Keratinocyte (primary cell): ENCODE measurements around the gene RAI2. TPM values are rescaled to one million over a fixed set of nuclear protein-coding genes. Genes with fewer than 3 reads are reported as not detected.

ENCODE experiments used
- DNase-seq: peaks from one replicate; pipeline ENCODE4 v3.0.0-alpha.2; 2011; ENCODE audit warnings: low read depth, missing footprints, low spot score
- FAIRE-seq: peaks from 2 replicates; lab custom pipeline; 2011; peaks lifted over from hg19 to GRCh38; lab: Jason Lieb, UNC
- H2AFZ ChIP-seq: 2 replicates; pipeline ENCODE4 v1.6.0; 2012; ENCODE audit warnings: low read length, control low read depth, inconsistent platforms; ENCODE audit not compliant: control insufficient read depth
- H3K27ac ChIP-seq: 2 replicates; pipeline ENCODE4 v1.5.1; 2011; ENCODE audit warnings: low read length; ENCODE audit not compliant: control insufficient read depth, insufficient read depth
- H3K27me3 ChIP-seq: 3 replicates; pipeline ENCODE4 v1.6.0; 2011; ENCODE audit warnings: low read length; ENCODE audit not compliant: control insufficient read depth, insufficient read depth; ENCODE audit errors: extremely low read depth
- H3K36me3 ChIP-seq, 2 experiments: 2 replicates in 1 of 2; 3 replicates in 1 of 2; pipeline ENCODE4 v1.5.1; 2011; ENCODE audit warnings: low read length in 2 of 2, mild to moderate bottlenecking in 1 of 2; ENCODE audit not compliant: control insufficient read depth in 2 of 2, insufficient read depth in 2 of 2; ENCODE audit errors: extremely low read depth in 1 of 2
- H3K4me1 ChIP-seq: 3 replicates; pipeline ENCODE4 v1.5.1; 2011; ENCODE audit warnings: low read length; ENCODE audit not compliant: control insufficient read depth, insufficient read depth; ENCODE audit errors: extremely low read depth
- H3K4me2 ChIP-seq: 3 replicates; pipeline ENCODE4 v1.6.0; 2011; ENCODE audit warnings: low read depth, low read length; ENCODE audit not compliant: control insufficient read depth, insufficient read depth; ENCODE audit errors: extremely low read depth
- H3K4me3 ChIP-seq, 3 experiments: fragments of 200-600 bp in 1 of 3; sonication (generic) in 1 of 3; 2 replicates in 2 of 3; 3 replicates in 1 of 3; pipeline ENCODE4 v1.5.1; 2011 to 2016; ENCODE audit warnings: low read length in 3 of 3, mild to moderate bottlenecking in 3 of 3, control low read depth in 2 of 3, inconsistent platforms in 1 of 3, low read depth in 1 of 3, mixed read lengths in 1 of 3, mixed run types in 1 of 3, moderate library complexity in 1 of 3; ENCODE audit not compliant: control insufficient read depth in 2 of 3, insufficient read depth in 2 of 3; ENCODE audit errors: extremely low read depth in 1 of 3
- H3K79me2 ChIP-seq: 2 replicates; pipeline ENCODE4 v1.6.0; 2012; ENCODE audit warnings: low read length; ENCODE audit not compliant: control insufficient read depth, insufficient read depth
- H3K9ac ChIP-seq: 3 replicates; pipeline ENCODE4 v1.6.0; 2011; ENCODE audit warnings: low read length; ENCODE audit not compliant: control insufficient read depth, insufficient read depth; ENCODE audit errors: extremely low read depth
- H3K9me1 ChIP-seq: 3 replicates; pipeline ENCODE4 v1.6.0; 2011; ENCODE audit warnings: low read length; ENCODE audit not compliant: control insufficient read depth, insufficient read depth; ENCODE audit errors: extremely low read depth
- H3K9me3 ChIP-seq: 2 replicates; pipeline ENCODE4 v1.5.1; 2012; ENCODE audit warnings: low read depth, low read length; ENCODE audit not compliant: control insufficient read depth
- H4K20me1 ChIP-seq: 3 replicates; pipeline ENCODE4 v1.6.0; 2011; ENCODE audit warnings: low read length; ENCODE audit not compliant: control insufficient read depth, insufficient read depth; ENCODE audit errors: extremely low read depth
- CTCF ChIP-seq, 3 experiments: IDR thresholded peaks in 1 of 3; conservative IDR thresholded peaks in 1 of 3; optimal IDR thresholded peaks in 1 of 3; 2 replicates in 2 of 3; 3 replicates in 1 of 3; pipeline versions ENCODE3 to v1.5.1; 2011; ENCODE audit warnings: low read length in 3 of 3, mild to moderate bottlenecking in 3 of 3, moderate library complexity in 2 of 3, control low read depth in 1 of 3, inconsistent platforms in 1 of 3; ENCODE audit not compliant: insufficient read depth in 2 of 3; ENCODE audit errors: extremely low read depth in 1 of 3
- EZH2 ChIP-seq: IDR thresholded peaks from one replicate; pipeline ENCODE4 v1.6.1; 2012; ENCODE audit warnings: inconsistent platforms, mild to moderate bottlenecking, low read length, moderate library complexity
- dilution Hi-C: fragments of 300-500 bp; cut with MboI; formaldehyde crosslinking; loops from one replicate; pipeline ENCODE4 v1.7.0; 2020; ENCODE audit warnings: low sequenced_read_pairs; ENCODE audit not compliant: extremely low pct_ligation_motif_present
- polyA plus RNA-seq, 5 experiments: library from polyadenylated mRNA; depleted of rRNA in 3 of 5; stranded (reverse) in 3 of 5; stranded (forward) in 1 of 5; unstranded in 1 of 5; fragments of >200 nt; gene quantifications; 1 replicate in 1 of 5; 2 replicates in 3 of 5; 3 replicates in 1 of 5; pipeline versions ENCODE4 v1.2.1 to v1.2.3, GENCODE V29; 2011 to 2012; ENCODE audit warnings: missing spikeins in 2 of 5, low read depth in 1 of 5, low replicate concordance in 1 of 5

RAI2 gene
- polyA plus RNA-seq, 1 donor (not counting 4 experiments of a cell fraction or from before 2014, with no cell fraction given), result not detected

DNA sequence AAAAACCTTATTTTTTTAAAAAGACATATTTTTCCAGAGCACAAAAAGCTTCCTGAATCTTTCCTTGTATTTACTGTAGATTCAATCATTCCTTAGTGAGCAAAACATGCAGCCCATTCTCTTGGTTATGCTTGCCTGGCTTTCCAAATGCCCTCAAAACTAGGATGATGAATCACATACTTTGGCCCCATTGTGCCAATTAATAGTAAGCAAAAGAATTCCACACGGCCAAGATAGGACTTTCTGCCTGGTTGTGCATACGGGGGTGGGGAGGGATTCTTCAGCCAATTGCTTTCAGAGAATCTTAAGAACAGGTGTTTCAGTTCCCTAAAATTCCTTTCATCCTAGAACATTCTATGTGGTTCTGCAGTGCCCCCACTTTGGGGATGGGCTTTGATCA lies 7.0 kb downstream of the RAI2 start:
- H3K4me3 ChIP-seq, result no peak overlapping the region
- no peaks in the 10 kb centered on the region for H3K36me3 ChIP-seq
- H3K27ac ChIP-seq, result no peak overlapping the region
- H3K9ac ChIP-seq, result no peak overlapping the region
- no peaks in the 10 kb centered on the region for H3K9me1 ChIP-seq
- no peaks in the 10 kb centered on the region for H3K9me3 ChIP-seq
- peaks cover 29% of the 10 kb centered on the region for H3K27me3 ChIP-seq
- no peak for TF ChIP-seq CTCF (optimal IDR thresholded peaks at IDR 0.05 in 1 of 3, IDR thresholded peaks at IDR 0.05 in 1 of 3, conservative IDR thresholded peaks at IDR 0.05 in 1 of 3; ENCODE audit: extremely low read depth in 1 of 3, insufficient read depth in 2 of 3, low read length in 3 of 3)
- no peak for TF ChIP-seq EZH2
- no peaks in the 10 kb centered on the region for H4K20me1 ChIP-seq
- dilution Hi-C loops, result no loop called here
- FAIRE-seq, result no peak
- no peak for DNase-seq
- no peak overlapping the region for H2AFZ ChIP-seq
- H3K4me2 ChIP-seq, result no peak overlapping the region
- no peaks in the 10 kb centered on the region for H3K4me1 ChIP-seq
- no peaks in the 10 kb centered on the region for H3K79me2 ChIP-seq

- Histone ChIP-seq H4K20me1 (no peaks in the 10 kb centered on the region), H3K27me3 (peaks cover 11% of the 10 kb centered on the region), H3K36me3 (no peaks in the 10 kb centered on the region), H3K79me2 (no peaks in the 10 kb centered on the region), H2AFZ (no peak overlapping the region), H3K4me3 (no peak overlapping the region), H3K9ac (no peak overlapping the region), H3K4me1 (no peaks in the 10 kb centered on the region), H3K9me3 (no peaks in the 10 kb centered on the region), H3K4me2 (no peak overlapping the region), H3K27ac (no peak overlapping the region), H3K9me1 (no peaks in the 10 kb centered on the region)
- FAIRE-seq, result no peak
- dilution Hi-C loops, result no loop called here
- no peak for TF ChIP-seq EZH2
- no peak for TF ChIP-seq CTCF (optimal IDR thresholded peaks at IDR 0.05 in 1 of 3, IDR thresholded peaks at IDR 0.05 in 1 of 3, conservative IDR thresholded peaks at IDR 0.05 in 1 of 3; ENCODE audit: extremely low read depth in 1 of 3, insufficient read depth in 2 of 3, low read length in 3 of 3)
- DNase-seq, result no peak
Observed at GRCh38 chrX:17851874-17852273, 9.2 kb downstream of the RAI2 start.
